Thyroid gland (tissue), 4 donors: ENCODE data around the gene CEP192. TPM values are rescaled to one million over a fixed set of nuclear protein-coding genes. Genes with fewer than 3 reads are reported as not detected.

Experiments used
- DNase-seq, 2 donors: peaks; one replicate each; pipeline ENCODE4 v3.0.0-alpha.2; 2019
- H3K27ac ChIP-seq, 3 donors: fragments of 200-600 bp; sonication (generic); 1 replicate in 2 of 3; 2 replicates in 1 of 3; pipeline ENCODE4 v1.5.1; 2016 to 2019; ENCODE audit warnings: mild to moderate bottlenecking in 1 of 3, moderate library complexity in 1 of 3
- H3K27me3 ChIP-seq: fragments of 200-600 bp; sonication (generic); one replicate; pipeline ENCODE4 v1.5.1; 2019
- H3K36me3 ChIP-seq, 2 donors: fragments of 200-600 bp; sonication (generic); one replicate each; pipeline ENCODE4 v1.5.1; 2016 to 2019
- H3K4me1 ChIP-seq, 2 donors: fragments of 200-600 bp; sonication (generic); one replicate each; pipeline ENCODE4 v1.5.1; 2017 to 2019
- H3K4me3 ChIP-seq, 3 donors: fragments of 200-600 bp; sonication (generic); replicated peaks in 1 of 3; 1 replicate in 2 of 3; 2 replicates in 1 of 3; pipeline ENCODE4 v1.5.1; 2016; ENCODE audit warnings: mild to moderate bottlenecking in 1 of 3
- H3K9me3 ChIP-seq: fragments of 200-600 bp; sonication (generic); one replicate; pipeline ENCODE4 v1.5.1; 2017
- CTCF ChIP-seq, 6 experiments: fragments of 200-600 bp in 3 of 6; fragments of 450-650 bp in 3 of 6; sonication (generic) in 3 of 6; IDR thresholded peaks; one replicate each; pipeline ENCODE4 v1.5.1; 2016 to 2019; ENCODE audit warnings: antibody characterized with exemption in 6 of 6, mild to moderate bottlenecking in 2 of 6, inconsistent platforms in 1 of 6, moderate library complexity in 1 of 6
- POLR2A ChIP-seq, 2 donors: fragments of 450-650 bp; IDR thresholded peaks; one replicate each; pipeline ENCODE4 v1.6.1; 2017; ENCODE audit warnings: antibody characterized with exemption in 2 of 2, mild to moderate bottlenecking in 2 of 2, moderate library complexity in 1 of 2
- WGBS, 2 donors: methylation state at CpG; one replicate each; pipeline ENCODE4 v1.1.5; 2017; 5-methylcytosine and 5-hydroxymethylcytosine counted together
- intact Hi-C: fragments of 100-400 bp; cut with DNase I; formaldehyde crosslinking; loops from one replicate; pipeline ENCODE4 v1.15.1; 2023
- total RNA-seq, 4 donors: library from RNA; depleted of rRNA; stranded (reverse); fragments of >200 nt; gene quantifications; one replicate each; pipeline ENCODE4 v1.2.3, GENCODE V29; 2016

CEP192 gene
- total RNA-seq, 4 donors from 2014 or later = 23.8 to 36.0 (median 32.2) TPM

GRCh38 chr18:13004396-13004795 lies 13.2 kb downstream of the CEP192 start:
- peaks cover 4 to 11% of the 10 kb centered on the region in 2 donors for H3K36me3 ChIP-seq
- TF ChIP-seq CTCF (IDR thresholded peaks at IDR 0.05) (no peak), POLR2A (IDR thresholded peaks at IDR 0.05) (no peak)
- H3K4me1 ChIP-seq = no peaks in the 10 kb centered on the region
- no peak overlapping the region for H3K27ac ChIP-seq
- H3K4me3 ChIP-seq = no peak overlapping the region
- 91 to 94% methylated on average over 8 of the region's 8 CpGs for WGBS, 2 donors
- intact Hi-C loops = no loop called here
- no peak for DNase-seq
- no peaks in the 10 kb centered on the region for H3K27me3 ChIP-seq
- H3K9me3 ChIP-seq = no peaks in the 10 kb centered on the region

- Histone ChIP-seq H3K9me3 (no peaks in the 10 kb centered on the region), H3K4me3 (no peak overlapping the region), H3K4me1 (no peaks in the 10 kb centered on the region), H3K27me3 (no peaks in the 10 kb centered on the region), H3K36me3 (peaks cover 9 to 17% of the 10 kb centered on the region in 2 donors), H3K27ac (no peak overlapping the region)
- intact Hi-C loops = no loop called here
- DNase-seq = no peak
- TF ChIP-seq CTCF (IDR thresholded peaks at IDR 0.05) (no peak), POLR2A (IDR thresholded peaks at IDR 0.05) (no peak)
- WGBS, 2 donors = 89 to 96% methylated on average over 1 of the region's 1 CpG
Measured at GRCh38 chr18:13005289-13005688, 14.1 kb downstream of the CEP192 start.

DNA sequence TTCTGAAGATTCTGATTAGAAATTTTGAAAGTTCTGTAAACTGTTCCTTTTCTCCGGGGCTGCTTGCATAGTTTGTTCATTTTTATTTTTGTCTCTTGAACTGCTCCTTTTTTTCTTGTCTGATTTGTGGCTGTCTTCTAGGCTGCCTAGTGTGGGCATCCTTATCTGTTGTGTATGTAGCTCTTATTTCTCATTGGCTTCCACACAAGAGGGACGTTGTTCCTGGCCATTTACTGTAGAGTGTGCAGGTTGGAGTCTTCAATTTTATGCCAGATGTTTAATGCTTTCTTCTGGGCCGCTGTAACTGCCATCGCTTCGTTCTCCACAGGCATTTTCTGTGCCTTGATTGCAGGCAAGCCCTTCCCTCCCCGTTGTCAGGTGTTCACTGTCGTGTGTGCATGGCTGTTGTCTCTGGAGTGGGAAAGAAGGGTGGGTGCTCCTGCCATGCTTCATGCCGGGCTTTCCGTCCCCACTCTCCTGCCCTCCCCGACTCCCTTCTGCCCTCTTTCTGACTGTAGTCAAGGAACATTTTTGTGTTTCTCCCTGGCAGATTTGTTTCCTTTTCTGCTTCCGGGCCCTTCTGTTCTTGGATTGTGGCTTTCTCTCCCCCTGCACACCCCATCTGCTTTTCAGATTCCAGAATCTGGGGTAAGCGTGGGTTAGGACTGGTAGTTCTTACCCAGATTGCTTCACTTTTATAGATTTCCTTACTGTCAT lies 15.5 kb downstream of the CEP192 start:
- DNase-seq = no peak
- peaks cover 9 to 21% of the 10 kb centered on the region in 2 donors for H3K36me3 ChIP-seq
- H3K27me3 ChIP-seq = no peaks in the 10 kb centered on the region
- H3K4me1 ChIP-seq = no peaks in the 10 kb centered on the region
- H3K4me3 ChIP-seq = no peak overlapping the region
- intact Hi-C loops = no loop called here
- no peak overlapping the region for H3K27ac ChIP-seq
- H3K9me3 ChIP-seq = no peaks in the 10 kb centered on the region
- 82 to 84% methylated on average over 12 of the region's 12 CpGs for WGBS, 2 donors
- TF ChIP-seq POLR2A (IDR thresholded peaks at IDR 0.05) = no peak
- no peak for TF ChIP-seq CTCF (IDR thresholded peaks at IDR 0.05)

GRCh38 chr18:13007248-13007560 lies 16.0 kb downstream of the CEP192 start:
- Histone ChIP-seq H3K9me3 (no peaks in the 10 kb centered on the region), H3K36me3 (peaks cover 9 to 24% of the 10 kb centered on the region in 2 donors), H3K27me3 (no peaks in the 10 kb centered on the region), H3K27ac (no peak overlapping the region), H3K4me1 (no peaks in the 10 kb centered on the region), H3K4me3 (no peak overlapping the region)
- no peak for DNase-seq
- WGBS, 2 donors = 60 to 82% methylated on average over 2 of the region's 2 CpGs
- intact Hi-C loops = no loop called here
- TF ChIP-seq CTCF (IDR thresholded peaks at IDR 0.05) (no peak), POLR2A (IDR thresholded peaks at IDR 0.05) (no peak)

DNA sequence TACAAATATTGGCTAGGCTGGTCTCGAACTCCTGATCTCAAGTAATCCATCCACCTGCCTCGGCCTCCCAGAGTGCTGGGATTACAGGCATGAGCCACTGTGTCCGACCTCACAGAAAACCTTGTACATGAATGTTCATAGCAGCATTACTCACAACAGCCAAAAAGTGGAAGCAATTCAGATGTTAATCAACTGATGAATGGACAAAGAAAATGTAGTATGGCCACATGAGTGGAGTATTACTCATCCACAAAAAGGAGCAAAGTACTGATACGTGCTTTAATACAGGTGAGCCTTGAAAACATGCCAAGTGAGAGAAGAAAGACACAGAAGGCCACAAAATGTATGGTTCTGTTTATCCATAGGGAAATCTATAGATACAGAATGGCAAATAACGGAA lies 20.6 kb downstream of the CEP192 start:
- 95 to 97% methylated on average over 5 of the region's 5 CpGs for WGBS, 2 donors
- H3K27ac ChIP-seq = no peak overlapping the region
- intact Hi-C loops = no loop called here
- no peaks in the 10 kb centered on the region for H3K27me3 ChIP-seq
- H3K9me3 ChIP-seq = no peaks in the 10 kb centered on the region
- H3K36me3 ChIP-seq = peaks cover 9 to 40% of the 10 kb centered on the region in 2 donors
- TF ChIP-seq POLR2A (IDR thresholded peaks at IDR 0.05) (no peak), CTCF (IDR thresholded peaks at IDR 0.05) (no peak)
- H3K4me1 ChIP-seq = no peaks in the 10 kb centered on the region
- DNase-seq = no peak
- H3K4me3 ChIP-seq = no peak overlapping the region
